Measurements from ENCODE around the gene ANTKMT. TPM values are rescaled to one million over a fixed set of nuclear protein-coding genes. Genes with fewer than 3 reads are reported as not detected.

Gene ANTKMT
- total RNA-seq, 2 donors from 2014 or later, result 36.9 to 40.6 TPM

DNA sequence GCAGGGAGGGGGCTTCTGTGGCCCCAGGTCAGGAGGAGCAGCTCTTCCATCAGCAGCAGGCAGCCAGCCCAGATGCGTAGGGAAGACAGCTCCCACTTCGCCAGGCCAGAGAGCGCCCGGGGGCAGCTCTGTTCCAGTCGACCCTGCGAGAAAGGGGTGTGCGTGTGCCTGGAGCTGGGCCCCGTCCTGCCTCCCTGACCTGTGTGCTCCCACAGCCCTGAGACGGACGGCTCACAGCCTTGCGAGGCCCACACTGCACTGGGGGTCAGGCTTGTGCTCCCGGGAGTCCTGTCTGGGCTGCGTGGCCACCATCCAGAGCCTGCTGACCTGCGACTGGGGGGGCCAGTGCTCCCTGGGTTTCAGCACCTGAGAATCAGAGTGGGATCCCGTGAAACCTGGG lies 39.1 kb downstream of the ANTKMT start:
- Histone ChIP-seq H3K4me3 (ENCODE audit: low read length) (no peak overlapping the region), H3K36me3 (ENCODE audit: control insufficient read depth, insufficient read depth, low read length) (no peaks in the 10 kb centered on the region), H3K4me1 (ENCODE audit: control insufficient read depth, insufficient read depth, low read length) (no peaks in the 10 kb centered on the region), H3K9me3 (ENCODE audit: control insufficient read depth, low read length) (no peaks in the 10 kb centered on the region), H3K27me3 (ENCODE audit: control insufficient read depth, insufficient read depth, low read length, poor library complexity, severe bottlenecking) (no peaks in the 10 kb centered on the region), H3K27ac (ENCODE audit: low read depth, low read length) (no peak overlapping the region), H3K9ac (ENCODE audit: extremely low read depth, low read length, poor library complexity, severe bottlenecking) (no peak overlapping the region)
- Mint-ChIP-seq H3K27me3 (ENCODE audit: insufficient read depth) (peaks cover 8% of the 10 kb centered on the region), H3K4me3 (no peak overlapping the region), H3K27ac (no peak overlapping the region), H3K4me1 (no peaks in the 10 kb centered on the region), H3K9me3 (peaks cover 5% of the 10 kb centered on the region), H3K36me3 (ENCODE audit: low read depth) (no peaks in the 10 kb centered on the region)
- no peak for DNase-seq
- TF ChIP-seq, protein P1, sequence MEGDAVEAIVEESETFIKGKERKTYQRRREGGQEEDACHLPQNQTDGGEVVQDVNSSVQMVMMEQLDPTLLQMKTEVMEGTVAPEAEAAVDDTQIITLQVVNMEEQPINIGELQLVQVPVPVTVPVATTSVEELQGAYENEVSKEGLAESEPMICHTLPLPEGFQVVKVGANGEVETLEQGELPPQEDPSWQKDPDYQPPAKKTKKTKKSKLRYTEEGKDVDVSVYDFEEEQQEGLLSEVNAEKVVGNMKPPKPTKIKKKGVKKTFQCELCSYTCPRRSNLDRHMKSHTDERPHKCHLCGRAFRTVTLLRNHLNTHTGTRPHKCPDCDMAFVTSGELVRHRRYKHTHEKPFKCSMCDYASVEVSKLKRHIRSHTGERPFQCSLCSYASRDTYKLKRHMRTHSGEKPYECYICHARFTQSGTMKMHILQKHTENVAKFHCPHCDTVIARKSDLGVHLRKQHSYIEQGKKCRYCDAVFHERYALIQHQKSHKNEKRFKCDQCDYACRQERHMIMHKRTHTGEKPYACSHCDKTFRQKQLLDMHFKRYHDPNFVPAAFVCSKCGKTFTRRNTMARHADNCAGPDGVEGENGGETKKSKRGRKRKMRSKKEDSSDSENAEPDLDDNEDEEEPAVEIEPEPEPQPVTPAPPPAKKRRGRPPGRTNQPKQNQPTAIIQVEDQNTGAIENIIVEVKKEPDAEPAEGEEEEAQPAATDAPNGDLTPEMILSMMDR (conservative IDR thresholded peaks at IDR 0.05), result no peak
- 93% methylated on average over 11 to 15 of the region's 15 CpGs for WGBS, 2 experiments (ENCODE audit: insufficient coverage in 1 of 2, insufficient read length in 1 of 2)

DNA sequence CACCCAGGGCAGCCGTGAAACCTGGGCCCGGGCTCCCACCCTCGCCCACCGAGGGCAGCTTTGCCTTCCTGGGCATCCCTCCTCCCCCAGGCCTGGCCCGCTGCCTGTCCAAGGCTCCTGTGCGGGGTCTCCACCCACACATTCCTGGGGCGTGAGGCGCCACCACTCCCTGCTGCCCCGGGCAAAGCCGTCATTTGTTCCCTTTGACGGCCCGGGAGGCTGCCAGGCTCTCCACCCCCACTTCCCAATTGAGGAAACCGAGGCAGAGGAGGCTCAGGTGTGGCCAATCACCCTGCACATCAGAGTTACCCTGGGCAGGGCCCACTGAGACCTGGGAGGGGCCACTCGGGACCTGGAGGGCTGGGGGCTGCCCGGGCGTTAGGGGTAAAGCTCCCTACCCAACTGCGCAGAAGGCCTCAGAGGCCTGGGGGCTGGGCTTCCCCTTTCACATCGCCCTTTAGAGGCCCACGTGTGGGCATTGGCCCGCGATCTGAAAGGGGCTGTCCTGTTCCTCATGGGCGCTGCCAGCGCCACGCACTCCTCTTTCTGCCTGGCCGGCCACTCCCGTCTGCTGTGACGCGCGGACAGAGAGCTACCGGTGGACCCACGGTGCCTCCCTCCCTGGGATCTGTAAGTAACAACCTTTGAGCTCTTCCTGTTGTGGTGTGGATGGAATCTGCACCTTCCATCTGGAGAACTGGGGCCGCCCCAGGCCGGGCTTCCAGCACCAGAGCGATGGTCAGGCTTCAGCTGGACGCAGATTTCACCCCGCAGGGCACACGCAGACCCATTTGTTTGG lies 39.8 kb downstream of the ANTKMT start, which contains the start of gene MSLN:
Gene MSLN, plus strand, starts transcription at position 190 of the 799 bp plus-strand sequence. CDS start 1,947 bp downstream, outside the sequence.
- H3K27me3 ChIP-seq (ENCODE audit: control insufficient read depth, insufficient read depth, low read length, poor library complexity, severe bottlenecking), result no peaks in the 10 kb centered on the region
- 89 to 91% methylated on average over 28 to 37 of the region's 37 CpGs for WGBS, 2 experiments (ENCODE audit: insufficient coverage in 1 of 2, insufficient read length in 1 of 2)
- H3K27me3 Mint-ChIP-seq (ENCODE audit: insufficient read depth), result peaks cover 6% of the 10 kb centered on the region
- no peak within 1 kb of the TSS for H3K4me3 ChIP-seq (ENCODE audit: low read length)
- no peaks in the 10 kb centered on the region for H3K36me3 Mint-ChIP-seq (ENCODE audit: low read depth)
- no peak within 1 kb of the TSS for H3K4me3 Mint-ChIP-seq
- TF ChIP-seq, protein P1 (conservative IDR thresholded peaks at IDR 0.05), result no peak
- H3K4me1 Mint-ChIP-seq, result no peaks in the 10 kb centered on the region
- H3K9ac ChIP-seq (ENCODE audit: extremely low read depth, low read length, poor library complexity, severe bottlenecking), result no peak within 1 kb of the TSS
- H3K9me3 Mint-ChIP-seq, result peaks cover 5% of the 10 kb centered on the region
- no peaks in the 10 kb centered on the region for H3K36me3 ChIP-seq (ENCODE audit: control insufficient read depth, insufficient read depth, low read length)
- no peak within 1 kb of the TSS for H3K27ac ChIP-seq (ENCODE audit: low read depth, low read length)
- no peaks in the 10 kb centered on the region for H3K4me1 ChIP-seq (ENCODE audit: control insufficient read depth, insufficient read depth, low read length)
- no peak within 1 kb of the TSS for H3K27ac Mint-ChIP-seq
- no peak for DNase-seq
- H3K9me3 ChIP-seq (ENCODE audit: control insufficient read depth, low read length), result no peaks in the 10 kb centered on the region

DNA sequence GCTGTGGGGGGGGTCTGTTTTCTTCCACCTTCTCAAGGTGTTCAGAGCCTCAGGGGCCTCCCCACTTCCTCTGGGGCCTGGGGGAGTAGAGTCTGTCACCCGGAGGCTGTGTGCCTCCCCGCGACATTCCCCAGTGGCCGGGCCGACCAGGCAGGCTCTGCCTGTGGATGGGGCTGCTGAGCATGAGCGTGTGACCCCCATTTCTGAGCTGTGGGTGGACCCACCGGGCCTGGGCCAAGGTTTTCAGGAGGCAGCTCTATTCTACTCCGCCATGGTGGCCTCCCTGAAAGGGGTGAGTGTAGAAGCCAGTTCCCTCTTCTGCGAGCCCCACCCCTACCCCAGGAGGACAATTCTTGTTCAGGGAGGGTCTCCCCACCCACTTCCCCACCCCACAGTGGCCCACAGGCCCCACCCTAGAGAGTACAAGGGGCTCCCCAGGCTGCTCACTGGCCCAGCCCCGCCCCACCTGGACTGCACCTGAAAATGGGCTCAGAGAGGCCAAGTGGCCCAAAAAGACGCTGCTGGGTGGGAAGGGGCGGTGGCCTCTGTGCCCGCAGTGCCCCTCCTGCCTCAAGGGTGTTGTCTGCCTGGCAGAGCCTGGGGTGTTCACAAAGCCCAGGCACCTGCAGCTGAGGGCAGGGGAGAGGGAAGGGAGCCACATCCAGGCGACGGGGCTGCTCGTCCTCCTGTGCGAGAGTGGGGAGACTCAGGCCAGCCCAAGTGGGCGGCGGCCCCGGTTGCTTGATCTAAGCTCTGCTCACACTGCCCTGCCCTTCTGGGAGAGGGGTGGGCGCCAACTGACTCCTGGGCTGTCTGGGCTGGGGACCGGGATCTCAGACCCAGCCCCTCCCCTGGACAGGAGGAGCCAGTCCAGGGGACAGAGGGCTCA lies 40.9 kb downstream of the ANTKMT start:
- H3K27me3 ChIP-seq (ENCODE audit: control insufficient read depth, insufficient read depth, low read length, poor library complexity, severe bottlenecking), result no peaks in the 10 kb centered on the region
- Mint-ChIP-seq H3K9me3 (no peaks in the 10 kb centered on the region), H3K4me3 (no peak overlapping the region), H3K4me1 (no peaks in the 10 kb centered on the region), H3K27ac (no peak overlapping the region), H3K36me3 (ENCODE audit: low read depth) (no peaks in the 10 kb centered on the region), H3K27me3 (ENCODE audit: insufficient read depth) (no peaks in the 10 kb centered on the region)
- no peaks in the 10 kb centered on the region for H3K9me3 ChIP-seq (ENCODE audit: control insufficient read depth, low read length)
- TF ChIP-seq, protein P1 (conservative IDR thresholded peaks at IDR 0.05), result no peak
- H3K4me1 ChIP-seq (ENCODE audit: control insufficient read depth, insufficient read depth, low read length), result no peaks in the 10 kb centered on the region
- no peak overlapping the region for H3K27ac ChIP-seq (ENCODE audit: low read depth, low read length)
- H3K4me3 ChIP-seq (ENCODE audit: low read length), result no peak overlapping the region
- WGBS, 2 experiments (ENCODE audit: insufficient coverage in 1 of 2, insufficient read length in 1 of 2), result 90 to 92% methylated on average over 9 to 22 of the region's 22 CpGs
- H3K9ac ChIP-seq (ENCODE audit: extremely low read depth, low read length, poor library complexity, severe bottlenecking), result no peak overlapping the region
- DNase-seq, result no peak
- no peaks in the 10 kb centered on the region for H3K36me3 ChIP-seq (ENCODE audit: control insufficient read depth, insufficient read depth, low read length)
